Fibroblast of lung (primary cell): ENCODE measurements around the gene PPP1R9A.

Experiments
- EZH2 ChIP-seq: IDR thresholded peaks from 2 replicates; pipeline ENCODE4 v1.5.1; 2012; ENCODE audit warnings: low read length, control low read depth, mild to moderate bottlenecking; ENCODE audit errors: missing control alignments
- TF ChIP-seq, protein P1 (sequence below), 2 donors: IDR thresholded peaks in 1 of 2; conservative IDR thresholded peaks in 1 of 2; 1 replicate in 1 of 2; 2 replicates in 1 of 2; pipeline ENCODE4 v1.5.1; 2011 to 2012; ENCODE audit warnings: low read length in 2 of 2, control low read depth in 1 of 2, inconsistent platforms in 1 of 2, low read depth in 1 of 2, mild to moderate bottlenecking in 1 of 2

DNA sequence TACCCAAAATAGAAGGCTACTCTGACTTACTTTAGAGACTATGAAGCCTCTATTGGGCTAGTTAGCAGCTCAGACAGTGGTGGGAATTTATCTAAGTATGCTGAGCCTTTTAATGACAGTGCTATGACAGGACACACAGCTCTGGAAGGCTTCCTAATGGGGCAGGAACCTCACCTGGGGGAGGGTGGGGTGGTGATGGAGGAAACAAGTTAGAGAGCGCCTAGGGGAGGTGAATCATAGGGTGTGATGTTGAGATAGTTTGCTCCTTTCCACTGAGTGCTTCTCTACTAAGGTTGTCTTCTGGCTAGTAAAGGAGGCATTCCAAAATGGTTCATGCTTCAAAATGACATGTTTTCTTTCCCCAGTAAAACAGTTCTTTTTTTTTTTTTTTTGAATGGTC, 42.1 kb downstream of the PPP1R9A start:
- no peak for TF ChIP-seq EZH2
- TF ChIP-seq, protein P1, sequence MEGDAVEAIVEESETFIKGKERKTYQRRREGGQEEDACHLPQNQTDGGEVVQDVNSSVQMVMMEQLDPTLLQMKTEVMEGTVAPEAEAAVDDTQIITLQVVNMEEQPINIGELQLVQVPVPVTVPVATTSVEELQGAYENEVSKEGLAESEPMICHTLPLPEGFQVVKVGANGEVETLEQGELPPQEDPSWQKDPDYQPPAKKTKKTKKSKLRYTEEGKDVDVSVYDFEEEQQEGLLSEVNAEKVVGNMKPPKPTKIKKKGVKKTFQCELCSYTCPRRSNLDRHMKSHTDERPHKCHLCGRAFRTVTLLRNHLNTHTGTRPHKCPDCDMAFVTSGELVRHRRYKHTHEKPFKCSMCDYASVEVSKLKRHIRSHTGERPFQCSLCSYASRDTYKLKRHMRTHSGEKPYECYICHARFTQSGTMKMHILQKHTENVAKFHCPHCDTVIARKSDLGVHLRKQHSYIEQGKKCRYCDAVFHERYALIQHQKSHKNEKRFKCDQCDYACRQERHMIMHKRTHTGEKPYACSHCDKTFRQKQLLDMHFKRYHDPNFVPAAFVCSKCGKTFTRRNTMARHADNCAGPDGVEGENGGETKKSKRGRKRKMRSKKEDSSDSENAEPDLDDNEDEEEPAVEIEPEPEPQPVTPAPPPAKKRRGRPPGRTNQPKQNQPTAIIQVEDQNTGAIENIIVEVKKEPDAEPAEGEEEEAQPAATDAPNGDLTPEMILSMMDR (conservative IDR thresholded peaks at IDR 0.05 in 1 of 2, IDR thresholded peaks at IDR 0.05 in 1 of 2; ENCODE audit: low read depth in 1 of 2, low read length in 2 of 2): no peak
